ENCODE results near the gene SECISBP2L.
"Not testable (repeated sequence)": the region's sequence is repeated elsewhere in the genome, so short reads cannot be mapped to it uniquely, and the experiment has no call there.

GRCh38 chr15:48970926-48971325, 75.3 kb downstream of the SECISBP2L start:
- TF ChIP-seq, protein P1, sequence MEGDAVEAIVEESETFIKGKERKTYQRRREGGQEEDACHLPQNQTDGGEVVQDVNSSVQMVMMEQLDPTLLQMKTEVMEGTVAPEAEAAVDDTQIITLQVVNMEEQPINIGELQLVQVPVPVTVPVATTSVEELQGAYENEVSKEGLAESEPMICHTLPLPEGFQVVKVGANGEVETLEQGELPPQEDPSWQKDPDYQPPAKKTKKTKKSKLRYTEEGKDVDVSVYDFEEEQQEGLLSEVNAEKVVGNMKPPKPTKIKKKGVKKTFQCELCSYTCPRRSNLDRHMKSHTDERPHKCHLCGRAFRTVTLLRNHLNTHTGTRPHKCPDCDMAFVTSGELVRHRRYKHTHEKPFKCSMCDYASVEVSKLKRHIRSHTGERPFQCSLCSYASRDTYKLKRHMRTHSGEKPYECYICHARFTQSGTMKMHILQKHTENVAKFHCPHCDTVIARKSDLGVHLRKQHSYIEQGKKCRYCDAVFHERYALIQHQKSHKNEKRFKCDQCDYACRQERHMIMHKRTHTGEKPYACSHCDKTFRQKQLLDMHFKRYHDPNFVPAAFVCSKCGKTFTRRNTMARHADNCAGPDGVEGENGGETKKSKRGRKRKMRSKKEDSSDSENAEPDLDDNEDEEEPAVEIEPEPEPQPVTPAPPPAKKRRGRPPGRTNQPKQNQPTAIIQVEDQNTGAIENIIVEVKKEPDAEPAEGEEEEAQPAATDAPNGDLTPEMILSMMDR (conservative IDR thresholded peaks at IDR 0.05 in 1 of 2, IDR thresholded peaks at IDR 0.05 in 1 of 2; ENCODE audit: extremely low read depth in 1 of 2, insufficient read depth in 1 of 2, low read depth in 1 of 2, low read length in 2 of 2), result not testable (repeated sequence)
- TF ChIP-seq EZH2 (IDR thresholded peaks at IDR 0.05; ENCODE audit: borderline replicate concordance, low read length), result not testable (repeated sequence)
